GM21529 (cell line): ENCODE results near the gene DIP2C.
A peak's percentile ranks its signal among the peaks of the same experiment; 100 is the strongest.

Experiments used
- ATAC-seq: cut with Tn5 transposase; IDR thresholded peaks from one replicate; pipeline ENCODE4 v1.9.1; 2021; ENCODE audit not compliant: unreplicated experiment

DIP2C gene

DNA sequence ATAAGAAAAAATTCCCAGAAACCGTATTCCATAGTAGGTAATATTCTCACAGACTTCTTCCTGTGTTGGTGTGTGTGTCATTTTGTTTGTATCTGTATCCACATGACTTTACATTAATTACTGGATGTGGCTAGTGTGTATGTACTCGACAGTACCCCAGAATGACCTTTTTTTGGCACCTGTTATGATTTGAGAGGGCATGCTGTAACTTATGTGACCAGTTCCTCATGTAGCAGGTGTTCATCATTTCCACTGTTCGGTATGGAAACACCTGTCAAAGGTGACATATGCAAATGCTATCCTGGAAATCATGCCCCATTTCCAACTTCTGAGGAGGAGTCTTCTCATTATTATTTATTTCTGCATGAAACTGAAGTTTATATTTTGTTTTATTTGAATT is 464.9 kb downstream of the DIP2C start:
- ATAC-seq = peak; percentile 49
